Gastrocnemius medialis (tissue), 4 donors: ENCODE results near the gene C19orf73. TPM values are rescaled to one million over a fixed set of nuclear protein-coding genes. Genes with fewer than 3 reads are reported as not detected.

Source experiments
- ATAC-seq, 2 donors: fragments of 150-250 bp; one replicate each; pipeline ENCODE4 v1.9.1; 2016
- DNase-seq, 2 donors: peaks; one replicate each; pipeline ENCODE4 v3.0.0-alpha.2; 2019
- H3K27ac ChIP-seq, 4 donors: fragments of 200-600 bp; sonication (generic); 1 replicate in 1 of 4; 2 replicates in 3 of 4; pipeline ENCODE4 v1.5.1; 2016 to 2018; ENCODE audit warnings: mild to moderate bottlenecking in 2 of 4, moderate library complexity in 1 of 4
- H3K27me3 ChIP-seq, 3 donors: fragments of 200-600 bp; sonication (generic) in 2 of 3; 1 replicate in 1 of 3; 2 replicates in 2 of 3; pipeline versions ENCODE4 v1.5.1 to v1.6.0; 2016 to 2019; ENCODE audit warnings: mild to moderate bottlenecking in 1 of 3, moderate library complexity in 1 of 3
- H3K36me3 ChIP-seq, 2 donors: fragments of 200-600 bp; sonication (generic) in 1 of 2; one replicate each; pipeline ENCODE4 v1.5.1; 2017 to 2018
- H3K4me1 ChIP-seq, 2 donors: fragments of 200-600 bp; sonication (generic) in 1 of 2; one replicate each; pipeline ENCODE4 v1.5.1; 2016 to 2017; ENCODE audit warnings: mild to moderate bottlenecking in 2 of 2
- H3K4me3 ChIP-seq, 4 donors: fragments of 200-600 bp; sonication (generic) in 3 of 4; 1 replicate in 1 of 4; 2 replicates in 3 of 4; pipeline ENCODE4 v1.5.1; 2016 to 2019; ENCODE audit warnings: mild to moderate bottlenecking in 2 of 4
- H3K9me3 ChIP-seq, 3 donors: fragments of 200-600 bp; sonication (generic) in 2 of 3; 1 replicate in 1 of 3; 2 replicates in 2 of 3; pipeline ENCODE4 v1.5.1; 2016 to 2019
- POLR2A ChIP-seq, 2 donors: fragments of 450-650 bp; IDR thresholded peaks; one replicate each; pipeline ENCODE4 v1.6.1; 2017; ENCODE audit warnings: antibody characterized with exemption in 2 of 2, mild to moderate bottlenecking in 2 of 2, moderate library complexity in 2 of 2
- in situ Hi-C, 4 donors: fragments of 200-750 bp; cut with MboI; loops; one replicate each; pipeline versions ENCODE4 v1.15.0 to v1.8.0; 2017; ENCODE audit warnings: low sequenced_read_pairs in 4 of 4
- intact Hi-C: fragments of 100-400 bp; cut with DNase I; formaldehyde crosslinking; loops from one replicate; pipeline ENCODE4 v1.15.1; 2023; ENCODE audit warnings: low total_unique reads
- total RNA-seq, 4 donors: library from RNA; depleted of rRNA; stranded (reverse); fragments of >200 nt; gene quantifications; one replicate each; pipeline versions ENCODE4 v1.1.0 to v1.2.3, GENCODE V29; 2016
- TF ChIP-seq, protein P1 (sequence below), 5 experiments: fragments of 450-650 bp in 3 of 5; fragments of 200-600 bp in 2 of 5; sonication (generic) in 2 of 5; IDR thresholded peaks in 4 of 5; conservative IDR thresholded peaks in 1 of 5; 1 replicate in 4 of 5; 2 replicates in 1 of 5; pipeline ENCODE4 v1.5.1; 2016 to 2019; ENCODE audit warnings: antibody characterized with exemption in 5 of 5, mild to moderate bottlenecking in 3 of 5, moderate library complexity in 3 of 5

Gene C19orf73
- total RNA-seq, 4 donors from 2014 or later = 1.3 to 11.7 (median 3.5) TPM

DNA sequence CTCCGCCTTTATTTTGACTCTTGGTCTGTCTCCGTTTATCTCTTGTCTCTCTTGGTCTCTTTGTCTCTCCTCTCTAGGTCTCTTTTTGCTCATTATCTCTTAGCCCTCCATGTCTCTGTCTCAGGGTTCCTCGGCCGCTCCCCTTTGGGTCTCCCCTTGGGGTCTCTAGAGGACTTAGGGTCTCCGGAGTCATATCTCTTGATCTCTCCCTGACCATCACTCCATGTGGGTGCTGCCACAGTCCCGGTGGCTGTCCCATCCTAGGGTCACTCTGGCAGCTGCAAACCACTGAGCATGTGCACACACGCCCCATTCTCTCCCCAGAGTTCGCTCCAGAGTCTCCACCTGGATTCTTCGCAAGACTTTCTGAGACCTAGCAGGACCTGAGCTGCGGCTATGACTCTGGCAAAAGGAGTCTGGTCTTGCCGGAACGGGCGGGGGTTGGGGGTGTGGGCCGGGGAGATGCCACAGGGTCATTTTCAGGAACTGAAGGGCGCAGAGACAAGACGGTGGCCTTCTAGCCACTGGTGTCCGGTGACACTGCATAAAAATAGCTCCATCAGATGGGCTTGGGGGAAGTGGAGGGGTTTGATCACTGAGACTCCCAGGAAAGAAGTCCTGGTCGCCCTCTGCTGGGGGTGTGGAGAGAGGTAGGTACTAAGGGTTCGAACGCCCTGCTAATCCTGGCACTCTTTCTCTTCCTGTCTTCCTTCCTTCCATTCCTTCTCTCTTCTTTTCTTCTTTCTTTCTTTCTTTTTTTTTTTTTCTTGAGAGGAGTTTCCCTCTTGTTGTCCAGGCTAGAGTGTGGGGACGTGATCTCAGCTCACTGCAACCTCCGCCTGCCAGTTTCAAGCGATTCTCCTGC, 45.2 kb downstream of the C19orf73 start:
- ATAC-seq (peak; percentile 72 to 80), DNase-seq (peak; percentile 47 to 86)
- H3K9me3 ChIP-seq = no peaks in the 10 kb centered on the region
- TF ChIP-seq POLR2A (IDR thresholded peaks at IDR 0.05) = peak; percentile 46 to 49
- TF ChIP-seq, protein P1, sequence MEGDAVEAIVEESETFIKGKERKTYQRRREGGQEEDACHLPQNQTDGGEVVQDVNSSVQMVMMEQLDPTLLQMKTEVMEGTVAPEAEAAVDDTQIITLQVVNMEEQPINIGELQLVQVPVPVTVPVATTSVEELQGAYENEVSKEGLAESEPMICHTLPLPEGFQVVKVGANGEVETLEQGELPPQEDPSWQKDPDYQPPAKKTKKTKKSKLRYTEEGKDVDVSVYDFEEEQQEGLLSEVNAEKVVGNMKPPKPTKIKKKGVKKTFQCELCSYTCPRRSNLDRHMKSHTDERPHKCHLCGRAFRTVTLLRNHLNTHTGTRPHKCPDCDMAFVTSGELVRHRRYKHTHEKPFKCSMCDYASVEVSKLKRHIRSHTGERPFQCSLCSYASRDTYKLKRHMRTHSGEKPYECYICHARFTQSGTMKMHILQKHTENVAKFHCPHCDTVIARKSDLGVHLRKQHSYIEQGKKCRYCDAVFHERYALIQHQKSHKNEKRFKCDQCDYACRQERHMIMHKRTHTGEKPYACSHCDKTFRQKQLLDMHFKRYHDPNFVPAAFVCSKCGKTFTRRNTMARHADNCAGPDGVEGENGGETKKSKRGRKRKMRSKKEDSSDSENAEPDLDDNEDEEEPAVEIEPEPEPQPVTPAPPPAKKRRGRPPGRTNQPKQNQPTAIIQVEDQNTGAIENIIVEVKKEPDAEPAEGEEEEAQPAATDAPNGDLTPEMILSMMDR (IDR thresholded peaks at IDR 0.05 in 4 of 5, conservative IDR thresholded peaks at IDR 0.05 in 1 of 5) = peak; percentile 27 to 60 (median 55)
- intact Hi-C loops (loop anchor here (1.0 to 5.0 kb wide), 4 partner anchors 17 to 1961 kb away; partner anchors contain the start of genes GYS1, RUVBL2 and ZC3H4), in situ Hi-C loops (no loop called here)
- peak overlapping the region; percentile 85 to 95 (median 92) for H3K27ac ChIP-seq
- H3K4me3 ChIP-seq = peak overlapping the region; percentile 14 to 52 (median 48)
- no peaks in the 10 kb centered on the region for H3K27me3 ChIP-seq
- peaks cover 14 to 24% of the 10 kb centered on the region in 2 donors for H3K4me1 ChIP-seq
- H3K36me3 ChIP-seq = no peaks in the 10 kb centered on the region

DNA sequence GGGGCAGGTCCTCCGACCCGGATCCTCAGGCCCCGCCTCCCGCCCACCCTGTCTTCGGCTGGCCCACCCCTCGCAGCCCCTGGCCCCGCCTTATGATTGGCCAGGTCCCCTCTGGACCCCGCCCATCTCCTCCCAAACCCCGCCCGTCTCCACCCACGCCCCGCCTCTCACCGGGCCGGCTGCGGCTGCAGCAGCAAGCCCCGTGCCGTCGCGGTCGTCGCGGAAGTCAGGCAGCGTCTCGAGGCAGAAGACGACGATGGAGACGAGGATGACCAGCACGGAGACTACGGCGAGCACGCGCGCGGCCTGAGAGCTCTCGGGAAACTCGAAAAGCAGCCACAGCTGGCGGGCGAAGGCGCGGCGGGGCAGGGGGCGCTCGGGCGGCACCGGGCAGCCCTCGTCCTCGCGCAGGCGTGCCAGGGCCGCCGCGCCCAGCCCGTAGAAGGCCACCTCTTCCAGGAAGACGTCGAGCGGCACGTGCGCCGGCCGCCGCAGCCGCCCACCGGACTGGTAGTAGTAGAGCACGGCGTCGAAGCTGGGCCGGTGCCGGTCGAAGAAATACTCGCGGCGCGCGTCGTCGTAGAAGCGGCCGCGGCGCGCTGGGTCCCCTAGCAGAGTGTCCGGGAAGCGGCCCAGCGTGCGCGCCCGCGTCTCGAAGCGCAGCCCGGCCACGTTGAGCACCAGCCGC, 46.9 kb downstream of the C19orf73 start:
- in situ Hi-C loops = no loop called here
- H3K27me3 ChIP-seq = no peaks in the 10 kb centered on the region
- peak in 1 of 2 donors; percentile 50 for DNase-seq
- peaks cover 23 to 37% of the 10 kb centered on the region in 2 donors for H3K4me1 ChIP-seq
- H3K27ac ChIP-seq = peak overlapping the region; percentile 87 to 95 (median 92)
- no peak for TF ChIP-seq POLR2A (IDR thresholded peaks at IDR 0.05)
- TF ChIP-seq, protein P1 (IDR thresholded peaks at IDR 0.05 in 4 of 5, conservative IDR thresholded peaks at IDR 0.05 in 1 of 5) = no peak
- H3K9me3 ChIP-seq = no peaks in the 10 kb centered on the region
- H3K4me3 ChIP-seq = peak overlapping the region; percentile 38 to 53 (median 52)
- ATAC-seq = peak; percentile 14 to 20
- intact Hi-C loops = loop anchor here (5.0 kb wide), 2 partner anchors 80 to 1960 kb away; partner anchors contain the start of genes GYS1, RUVBL2 and ZC3H4
- H3K36me3 ChIP-seq = no peaks in the 10 kb centered on the region

DNA sequence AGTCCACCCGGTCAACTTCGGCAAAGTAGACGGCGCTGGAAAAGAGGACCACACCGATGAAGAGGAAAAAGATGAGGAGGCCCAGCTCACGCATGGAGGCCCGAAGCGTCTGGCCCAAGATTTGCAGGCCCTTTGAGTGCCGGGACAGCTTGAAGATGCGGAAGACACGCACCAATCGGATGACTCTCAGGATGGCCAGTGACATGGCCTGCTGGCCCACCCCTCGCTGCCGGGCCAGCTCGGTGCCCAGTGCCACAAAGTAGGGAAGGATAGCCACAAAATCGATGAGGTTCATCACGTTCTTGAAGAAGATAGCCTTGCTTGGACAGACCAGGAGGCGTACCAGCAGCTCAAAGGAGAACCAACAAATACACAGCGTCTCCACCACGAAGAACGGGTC, 48.5 kb downstream of the C19orf73 start:
- in situ Hi-C loops = no loop called here
- DNase-seq (no peak), ATAC-seq (no peak)
- no peaks in the 10 kb centered on the region for H3K36me3 ChIP-seq
- no peak overlapping the region for H3K4me3 ChIP-seq
- H3K27ac ChIP-seq = peak overlapping the region; percentile 87 to 95 (median 92)
- H3K27me3 ChIP-seq = peaks cover 0 to 2% (median 0%) of the 10 kb centered on the region in 3 donors
- H3K9me3 ChIP-seq = no peaks in the 10 kb centered on the region
- peaks cover 37 to 53% of the 10 kb centered on the region in 2 donors for H3K4me1 ChIP-seq
- TF ChIP-seq, protein P1 (IDR thresholded peaks at IDR 0.05 in 4 of 5, conservative IDR thresholded peaks at IDR 0.05 in 1 of 5) = no peak
- no peak for TF ChIP-seq POLR2A (IDR thresholded peaks at IDR 0.05)
- intact Hi-C loops = loop anchor here (5.0 kb wide), 2 partner anchors 78 to 1958 kb away; partner anchors contain the start of genes GYS1, RUVBL2 and ZC3H4

DNA sequence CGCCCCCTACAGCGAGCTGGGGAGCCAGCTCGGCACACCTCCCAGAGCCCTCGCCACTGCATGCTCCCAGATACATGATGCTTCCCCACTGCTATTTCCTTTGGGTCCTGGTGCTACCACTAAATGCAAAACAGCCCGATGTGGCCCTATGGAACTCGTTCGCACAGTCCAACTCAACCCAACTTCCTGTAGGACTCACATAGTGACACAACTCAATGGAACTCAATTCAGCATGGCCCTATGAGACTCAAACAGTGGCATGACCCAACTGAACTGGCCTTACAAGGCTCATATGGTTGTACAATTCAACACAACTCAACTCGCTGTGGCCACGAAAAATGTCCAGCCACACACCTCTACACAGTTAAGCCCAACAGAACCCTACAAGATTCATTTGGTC, 49.9 kb downstream of the C19orf73 start:
- intact Hi-C loops (no loop called here), in situ Hi-C loops (no loop called here)
- Histone ChIP-seq H3K4me1 (peaks cover 38 to 62% of the 10 kb centered on the region in 2 donors), H3K9me3 (no peaks in the 10 kb centered on the region), H3K36me3 (no peaks in the 10 kb centered on the region), H3K27me3 (peaks cover 0 to 2% (median 0%) of the 10 kb centered on the region in 3 donors), H3K4me3 (no peak overlapping the region), H3K27ac (peak overlapping the region; percentile 23 to 95 (median 90))
- TF ChIP-seq, protein P1 (IDR thresholded peaks at IDR 0.05 in 4 of 5, conservative IDR thresholded peaks at IDR 0.05 in 1 of 5) = no peak
- no peak for TF ChIP-seq POLR2A (IDR thresholded peaks at IDR 0.05)
- DNase-seq (no peak), ATAC-seq (no peak)

Other genes with a start within 250 kb of the C19orf73 start
- gene PPP1R15A, start 246.7 kb downstream of the C19orf73 start, total RNA-seq = 10 to 100 TPM; 28.7 to 73.9 (median 39.8) TPM
- gene TULP2, start 220.4 kb downstream of the C19orf73 start, total RNA-seq = not detected
- gene NUCB1, start 218.8 kb downstream of the C19orf73 start, total RNA-seq = 100 to 1,000 TPM in 3 of 4 donors, 10 to 100 TPM in 1; 83.9 to 162 (median 148) TPM
- gene DHDH, start 185.4 kb downstream of the C19orf73 start, total RNA-seq = not detected
- gene BAX, start 164.3 kb downstream of the C19orf73 start, total RNA-seq = 10 to 100 TPM in 3 of 4 donors, 1 to 10 TPM in 1; 7.9 to 21.8 (median 18.0) TPM
- 1,000 to 10,000 TPM in 3 of 4 donors, 100 to 1,000 TPM in 1; 894 to 1,364 (median 1,121) TPM for gene FTL, start 153.8 kb downstream of the C19orf73 start, total RNA-seq
- gene GYS1, start 125.8 kb downstream of the C19orf73 start, total RNA-seq = 100 to 1,000 TPM; 110 to 221 (median 126) TPM
- gene RUVBL2, start 125.3 kb downstream of the C19orf73 start, total RNA-seq = 100 to 1,000 TPM; 134 to 185 (median 146) TPM
- gene LHB, start 102.1 kb downstream of the C19orf73 start, total RNA-seq = 1 to 10 TPM in 1 of 4 donors, not detected in 3; 1.9 TPM
- gene CGB3, start 94.8 kb downstream of the C19orf73 start, total RNA-seq = not detected
- gene CGB2, start 87.3 kb downstream of the C19orf73 start, total RNA-seq = not detected
- gene CGB1, start 82.2 kb downstream of the C19orf73 start, total RNA-seq = not detected
- gene CGB5, start 75.3 kb downstream of the C19orf73 start, total RNA-seq = not detected
- not detected for gene CGB8, start 70.0 kb downstream of the C19orf73 start, total RNA-seq
- gene CGB7, start 61.4 kb downstream of the C19orf73 start, total RNA-seq = 1 to 10 TPM in 1 of 4 donors, under 1 TPM in 1, not detected in 2; 0.42 to 1.1 TPM
- gene NTF4, start 54.3 kb downstream of the C19orf73 start, total RNA-seq = 1 to 10 TPM; 1.3 to 6.8 (median 2.9) TPM
- 10 to 100 TPM in 3 of 4 donors, 1 to 10 TPM in 1; 4.3 to 20.2 (median 13.9) TPM for gene KCNA7, start 46.4 kb downstream of the C19orf73 start, total RNA-seq
- 100 to 1,000 TPM in 2 of 4 donors, 10 to 100 TPM in 2; 55.6 to 305 (median 107) TPM for gene SNRNP70, start 33.7 kb downstream of the C19orf73 start, total RNA-seq
- 10 to 100 TPM; 25.7 to 97.9 (median 34.0) TPM for gene LIN7B, start 4.8 kb downstream of the C19orf73 start, total RNA-seq
- gene PPFIA3, start 401 bp upstream of the C19orf73 start, total RNA-seq = 1 to 10 TPM; 1.9 to 4.1 (median 3.0) TPM
- 100 to 1,000 TPM; 190 to 537 (median 300) TPM for gene HRC, start 36.3 kb upstream of the C19orf73 start, total RNA-seq
- 10 to 100 TPM; 10.4 to 11.5 (median 11.3) TPM for gene TRPM4, start 38.6 kb upstream of the C19orf73 start, total RNA-seq
- gene SLC6A16, start 206.0 kb upstream of the C19orf73 start, total RNA-seq = 1 to 10 TPM in 1 of 4 donors, under 1 TPM in 2, not detected in 1; 0.13 to 4.3 (median 0.36) TPM
- gene CD37, start 216.3 kb upstream of the C19orf73 start, total RNA-seq = 1 to 10 TPM; 1.6 to 8.5 (median 2.3) TPM
- 10 to 100 TPM in 2 of 4 donors, 1 to 10 TPM in 2; 6.1 to 12.6 (median 9.5) TPM for gene TEAD2, start 243.3 kb upstream of the C19orf73 start, total RNA-seq
- not detected for gene DKKL1, start 244.7 kb upstream of the C19orf73 start, total RNA-seq